GM23338 (cell line): ENCODE measurements around the gene DNAJC10. TPM values are rescaled to one million over a fixed set of nuclear protein-coding genes. Genes with fewer than 3 reads are reported as not detected.

Experiments used
- ATAC-seq: fragments of 200-7000 bp; cut with Tn5 transposase; 3 replicates; pipeline ENCODE4 v1.9.1; 2020
- DNase-seq: peaks from one replicate; pipeline ENCODE4 v3.0.0-alpha.2; 2015; ENCODE audit warnings: low spot score
- H2AFZ ChIP-seq: fragments of 200-600 bp; sonication (generic); 2 replicates; pipeline ENCODE4 v1.8.0; 2016; ENCODE audit warnings: antibody characterized with exemption, mild to moderate bottlenecking, moderate library complexity
- H3F3A ChIP-seq: fragments of 200-600 bp; sonication (generic); replicated peaks from 2 replicates; pipeline ENCODE4 v1.8.0; 2017; ENCODE audit warnings: antibody characterized with exemption, mixed run types, low read depth
- H3K27ac ChIP-seq: fragments of 200-600 bp; sonication (generic); 2 replicates; pipeline ENCODE4 v1.6.1; 2016; ENCODE audit warnings: low read depth
- H3K27me3 ChIP-seq: fragments of 200-600 bp; sonication (generic); 2 replicates; pipeline ENCODE4 v1.8.0; 2016; ENCODE audit warnings: mild to moderate bottlenecking, mixed run types, moderate library complexity; ENCODE audit not compliant: insufficient read depth
- H3K36me3 ChIP-seq: fragments of 200-600 bp; sonication (generic); 2 replicates; pipeline ENCODE4 v1.8.0; 2016; ENCODE audit warnings: mild to moderate bottlenecking; ENCODE audit not compliant: insufficient read depth
- H3K4me1 ChIP-seq: fragments of 200-600 bp; sonication (generic); 2 replicates; pipeline ENCODE4 v1.8.0; 2016; ENCODE audit warnings: mild to moderate bottlenecking, moderate library complexity; ENCODE audit not compliant: insufficient read depth
- H3K4me2 ChIP-seq: fragments of 200-600 bp; sonication (generic); 2 replicates; pipeline ENCODE4 v1.7.1; 2017; ENCODE audit warnings: mixed run types
- H3K4me3 ChIP-seq: fragments of 200-600 bp; sonication (generic); 2 replicates; pipeline ENCODE4 v1.6.1; 2016; ENCODE audit warnings: mixed run types
- H3K79me2 ChIP-seq: fragments of 200-600 bp; sonication (generic); replicated peaks from 2 replicates; pipeline ENCODE4 v1.8.0; 2017; ENCODE audit warnings: mild to moderate bottlenecking; ENCODE audit not compliant: insufficient read depth
- H3K9me2 ChIP-seq: fragments of 200-600 bp; sonication (generic); 2 replicates; pipeline ENCODE4 v1.8.0; 2017; ENCODE audit not compliant: insufficient read depth
- H4K20me1 ChIP-seq: fragments of 200-600 bp; sonication (generic); replicated peaks from 2 replicates; pipeline ENCODE4 v1.8.0; 2017; ENCODE audit warnings: mild to moderate bottlenecking; ENCODE audit not compliant: insufficient read depth
- H3K27ac Mint-ChIP-seq: 2 replicates; pipeline ENCODE4 v1.8.0; 2020; ENCODE audit warnings: inconsistent platforms, mild to moderate bottlenecking, moderate library complexity, mixed read lengths
- H3K27me3 Mint-ChIP-seq: 3 replicates; pipeline ENCODE4 v1.8.0; 2022; ENCODE audit warnings: low read depth, mild to moderate bottlenecking, moderate library complexity, mixed read lengths, inconsistent platforms; ENCODE audit not compliant: insufficient read depth, poor library complexity
- H3K36me3 Mint-ChIP-seq: 3 replicates; pipeline ENCODE4 v1.8.0; 2021; ENCODE audit warnings: low read depth, mild to moderate bottlenecking, inconsistent platforms, moderate library complexity, mixed read lengths
- H3K4me1 Mint-ChIP-seq: 3 replicates; pipeline ENCODE4 v1.8.0; 2020; ENCODE audit warnings: mild to moderate bottlenecking, inconsistent platforms, mixed read lengths
- H3K4me3 Mint-ChIP-seq: 3 replicates; pipeline ENCODE4 v1.8.0; 2021; ENCODE audit warnings: moderate library complexity, mild to moderate bottlenecking, inconsistent platforms, mixed read lengths
- H3K9me3 Mint-ChIP-seq: 3 replicates; pipeline ENCODE4 v1.8.0; 2020; ENCODE audit warnings: moderate library complexity, mild to moderate bottlenecking, inconsistent platforms, mixed read lengths
- CREB1 ChIP-seq: fragments of 250-450 bp; sonication (Bioruptor Pico); IDR thresholded peaks from 2 replicates; pipeline ENCODE4 v1.5.0; 2020; ENCODE audit warnings: low read depth, mild to moderate bottlenecking, moderate library complexity
- ETS1 ChIP-seq: IDR thresholded peaks from 2 replicates; pipeline ENCODE4 v1.6.1; 2016; ENCODE audit warnings: antibody characterized with exemption
- EZH2 ChIP-seq: fragments of 200-600 bp; sonication (generic); IDR thresholded peaks from one replicate; pipeline ENCODE4 v1.8.0; 2017; ENCODE audit warnings: antibody characterized with exemption, mild to moderate bottlenecking, low read depth; ENCODE audit not compliant: unreplicated experiment
- EZH2phosphoT487 ChIP-seq: fragments of 200-600 bp; sonication (generic); IDR thresholded peaks from one replicate; pipeline ENCODE4 v1.8.1; 2018; ENCODE audit warnings: antibody characterized with exemption; ENCODE audit not compliant: unreplicated experiment
- JUNB ChIP-seq: IDR thresholded peaks from one replicate; pipeline ENCODE4 v1.6.1; 2016; ENCODE audit warnings: antibody characterized with exemption; ENCODE audit not compliant: unreplicated experiment
- NANOG ChIP-seq: IDR thresholded peaks from 2 replicates; pipeline ENCODE4 v1.6.1; 2016; ENCODE audit warnings: antibody characterized with exemption, borderline replicate concordance
- POLR2AphosphoS5 ChIP-seq: IDR thresholded peaks from 2 replicates; pipeline ENCODE4 v1.6.1; 2016; ENCODE audit warnings: antibody characterized with exemption, low read depth
- REST ChIP-seq: IDR thresholded peaks from one replicate; pipeline ENCODE4 v1.6.1; 2018; ENCODE audit warnings: antibody characterized with exemption; ENCODE audit not compliant: unreplicated experiment
- STAT1 ChIP-seq: IDR thresholded peaks from one replicate; pipeline ENCODE4 v1.6.1; 2016; ENCODE audit warnings: antibody characterized with exemption; ENCODE audit not compliant: unreplicated experiment
- ZNF114 ChIP-seq: fragments of 250-450 bp; sonication (Bioruptor Pico); IDR thresholded peaks from 2 replicates; pipeline ENCODE4 v1.5.0; 2020; ENCODE audit warnings: mild to moderate bottlenecking, moderate library complexity
- ZNF331 ChIP-seq: fragments of 250-450 bp; sonication (Bioruptor Pico); IDR thresholded peaks from 2 replicates; pipeline ENCODE4 v1.5.0; 2020; ENCODE audit warnings: low read depth, mild to moderate bottlenecking, moderate library complexity
- polyA plus RNA-seq: library from polyadenylated mRNA; unstranded; fragments of >200 nt; fragmentation: Nextera tagmentation; extraction: Ambion mirVana; gene quantifications from 2 replicates; pipeline ENCODE4 v1.2.1, GENCODE V29; 2016
- total RNA-seq: library from RNA; depleted of rRNA; stranded (reverse); fragments of >200 nt; shearing (Covaris generic); gene quantifications from 2 replicates; pipeline ENCODE4 v1.2.3, GENCODE V29; 2014
- TF ChIP-seq, protein P1 (sequence below): fragments of 250-450 bp; sonication (Bioruptor Pico); IDR thresholded peaks from 2 replicates; pipeline ENCODE4 v1.5.0; 2020; ENCODE audit warnings: mild to moderate bottlenecking, moderate library complexity
- TF ChIP-seq, protein P2 (sequence below), 2 experiments: fragments of 200-600 bp in 1 of 2; sonication (generic) in 1 of 2; conservative IDR thresholded peaks; 2 replicates each; pipeline versions ENCODE4 v1.5.1 to v1.6.1; 2016 to 2017; ENCODE audit warnings: antibody characterized with exemption in 2 of 2, low read depth in 2 of 2, mild to moderate bottlenecking in 2 of 2, moderate library complexity in 1 of 2

DNAJC10 gene
- total and polyA plus RNA-seq, 2 experiments from 2014 or later, result 41.9 to 83.1 TPM

- Histone ChIP-seq H3K79me2 (no peaks in the 10 kb centered on the region), H3K27ac (peak overlapping the region; percentile 79; the same call in 1 of the 2 replicates), H3K4me3 (0 out of 2 replicates have a peak overlapping the region, but pooled peaks have one; percentile 7), H4K20me1 (no peaks in the 10 kb centered on the region), H2AFZ (0 out of 2 replicates have a peak overlapping the region, but pooled peaks have one; percentile 54), H3K4me1 (peaks cover 33% of the 10 kb centered on the region), H3K36me3 (no peaks in the 10 kb centered on the region), H3K27me3 (no peaks in the 10 kb centered on the region), H3K4me2 (peak overlapping the region; percentile 36), H3K9me2 (no peaks in the 10 kb centered on the region), H3F3A (no peaks in the 10 kb centered on the region)
- peaks cover 2% of the 10 kb centered on the region for H3K27me3 Mint-ChIP-seq
- H3K36me3 Mint-ChIP-seq, result no peaks in the 10 kb centered on the region
- no peak for TF ChIP-seq STAT1
- no peak for TF ChIP-seq ETS1
- TF ChIP-seq, protein P1, sequence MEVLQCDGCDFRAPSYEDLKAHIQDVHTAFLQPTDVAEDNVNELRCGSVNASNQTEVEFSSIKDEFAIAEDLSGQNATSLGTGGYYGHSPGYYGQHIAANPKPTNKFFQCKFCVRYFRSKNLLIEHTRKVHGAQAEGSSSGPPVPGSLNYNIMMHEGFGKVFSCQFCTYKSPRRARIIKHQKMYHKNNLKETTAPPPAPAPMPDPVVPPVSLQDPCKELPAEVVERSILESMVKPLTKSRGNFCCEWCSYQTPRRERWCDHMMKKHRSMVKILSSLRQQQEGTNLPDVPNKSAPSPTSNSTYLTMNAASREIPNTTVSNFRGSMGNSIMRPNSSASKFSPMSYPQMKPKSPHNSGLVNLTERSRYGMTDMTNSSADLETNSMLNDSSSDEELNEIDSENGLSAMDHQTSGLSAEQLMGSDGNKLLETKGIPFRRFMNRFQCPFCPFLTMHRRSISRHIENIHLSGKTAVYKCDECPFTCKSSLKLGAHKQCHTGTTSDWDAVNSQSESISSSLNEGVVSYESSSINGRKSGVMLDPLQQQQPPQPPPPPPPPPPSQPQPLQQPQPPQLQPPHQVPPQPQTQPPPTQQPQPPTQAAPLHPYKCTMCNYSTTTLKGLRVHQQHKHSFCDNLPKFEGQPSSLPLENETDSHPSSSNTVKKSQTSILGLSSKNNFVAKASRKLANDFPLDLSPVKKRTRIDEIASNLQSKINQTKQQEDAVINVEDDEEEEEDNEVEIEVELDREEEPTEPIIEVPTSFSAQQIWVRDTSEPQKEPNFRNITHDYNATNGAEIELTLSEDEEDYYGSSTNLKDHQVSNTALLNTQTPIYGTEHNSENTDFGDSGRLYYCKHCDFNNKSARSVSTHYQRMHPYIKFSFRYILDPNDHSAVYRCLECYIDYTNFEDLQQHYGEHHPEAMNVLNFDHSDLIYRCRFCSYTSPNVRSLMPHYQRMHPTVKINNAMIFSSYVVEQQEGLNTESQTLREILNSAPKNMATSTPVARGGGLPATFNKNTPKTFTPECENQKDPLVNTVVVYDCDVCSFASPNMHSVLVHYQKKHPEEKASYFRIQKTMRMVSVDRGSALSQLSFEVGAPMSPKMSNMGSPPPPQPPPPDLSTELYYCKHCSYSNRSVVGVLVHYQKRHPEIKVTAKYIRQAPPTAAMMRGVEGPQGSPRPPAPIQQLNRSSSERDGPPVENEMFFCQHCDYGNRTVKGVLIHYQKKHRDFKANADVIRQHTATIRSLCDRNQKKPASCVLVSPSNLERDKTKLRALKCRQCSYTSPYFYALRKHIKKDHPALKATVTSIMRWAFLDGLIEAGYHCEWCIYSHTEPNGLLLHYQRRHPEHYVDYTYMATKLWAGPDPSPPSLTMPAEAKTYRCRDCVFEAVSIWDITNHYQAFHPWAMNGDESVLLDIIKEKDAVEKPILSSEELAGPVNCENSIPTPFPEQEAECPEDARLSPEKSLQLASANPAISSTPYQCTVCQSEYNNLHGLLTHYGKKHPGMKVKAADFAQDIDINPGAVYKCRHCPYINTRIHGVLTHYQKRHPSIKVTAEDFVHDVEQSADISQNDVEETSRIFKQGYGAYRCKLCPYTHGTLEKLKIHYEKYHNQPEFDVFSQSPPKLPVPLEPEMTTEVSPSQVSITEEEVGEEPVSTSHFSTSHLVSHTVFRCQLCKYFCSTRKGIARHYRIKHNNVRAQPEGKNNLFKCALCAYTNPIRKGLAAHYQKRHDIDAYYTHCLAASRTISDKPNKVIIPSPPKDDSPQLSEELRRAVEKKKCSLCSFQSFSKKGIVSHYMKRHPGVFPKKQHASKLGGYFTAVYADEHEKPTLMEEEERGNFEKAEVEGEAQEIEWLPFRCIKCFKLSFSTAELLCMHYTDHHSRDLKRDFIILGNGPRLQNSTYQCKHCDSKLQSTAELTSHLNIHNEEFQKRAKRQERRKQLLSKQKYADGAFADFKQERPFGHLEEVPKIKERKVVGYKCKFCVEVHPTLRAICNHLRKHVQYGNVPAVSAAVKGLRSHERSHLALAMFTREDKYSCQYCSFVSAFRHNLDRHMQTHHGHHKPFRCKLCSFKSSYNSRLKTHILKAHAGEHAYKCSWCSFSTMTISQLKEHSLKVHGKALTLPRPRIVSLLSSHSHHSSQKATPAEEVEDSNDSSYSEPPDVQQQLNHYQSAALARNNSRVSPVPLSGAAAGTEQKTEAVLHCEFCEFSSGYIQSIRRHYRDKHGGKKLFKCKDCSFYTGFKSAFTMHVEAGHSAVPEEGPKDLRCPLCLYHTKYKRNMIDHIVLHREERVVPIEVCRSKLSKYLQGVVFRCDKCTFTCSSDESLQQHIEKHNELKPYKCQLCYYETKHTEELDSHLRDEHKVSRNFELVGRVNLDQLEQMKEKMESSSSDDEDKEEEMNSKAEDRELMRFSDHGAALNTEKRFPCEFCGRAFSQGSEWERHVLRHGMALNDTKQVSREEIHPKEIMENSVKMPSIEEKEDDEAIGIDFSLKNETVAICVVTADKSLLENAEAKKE (CRISPR knock-in tag), result no peak
- TF ChIP-seq ZNF114 (CRISPR knock-in tag), result no peak
- no peak for TF ChIP-seq REST
- TF ChIP-seq NANOG, result no peak
- no peak for TF ChIP-seq JUNB
- TF ChIP-seq CREB1, result no peak
- TF ChIP-seq POLR2AphosphoS5, result no peak
- no peak for TF ChIP-seq EZH2
- TF ChIP-seq, protein P2, sequence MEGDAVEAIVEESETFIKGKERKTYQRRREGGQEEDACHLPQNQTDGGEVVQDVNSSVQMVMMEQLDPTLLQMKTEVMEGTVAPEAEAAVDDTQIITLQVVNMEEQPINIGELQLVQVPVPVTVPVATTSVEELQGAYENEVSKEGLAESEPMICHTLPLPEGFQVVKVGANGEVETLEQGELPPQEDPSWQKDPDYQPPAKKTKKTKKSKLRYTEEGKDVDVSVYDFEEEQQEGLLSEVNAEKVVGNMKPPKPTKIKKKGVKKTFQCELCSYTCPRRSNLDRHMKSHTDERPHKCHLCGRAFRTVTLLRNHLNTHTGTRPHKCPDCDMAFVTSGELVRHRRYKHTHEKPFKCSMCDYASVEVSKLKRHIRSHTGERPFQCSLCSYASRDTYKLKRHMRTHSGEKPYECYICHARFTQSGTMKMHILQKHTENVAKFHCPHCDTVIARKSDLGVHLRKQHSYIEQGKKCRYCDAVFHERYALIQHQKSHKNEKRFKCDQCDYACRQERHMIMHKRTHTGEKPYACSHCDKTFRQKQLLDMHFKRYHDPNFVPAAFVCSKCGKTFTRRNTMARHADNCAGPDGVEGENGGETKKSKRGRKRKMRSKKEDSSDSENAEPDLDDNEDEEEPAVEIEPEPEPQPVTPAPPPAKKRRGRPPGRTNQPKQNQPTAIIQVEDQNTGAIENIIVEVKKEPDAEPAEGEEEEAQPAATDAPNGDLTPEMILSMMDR (conservative IDR thresholded peaks at IDR 0.05; ENCODE audit: low read depth in 2 of 2), result no peak
- no peak for TF ChIP-seq ZNF331 (CRISPR knock-in tag)
- no peak for TF ChIP-seq EZH2phosphoT487
- no peak overlapping the region; the same call in 1 of the 2 replicates for H3K27ac Mint-ChIP-seq
- DNase-seq, result no peak
- no peak overlapping the region; the same call in 2 of the 3 replicates for H3K4me3 Mint-ChIP-seq
- no peaks in the 10 kb centered on the region for H3K9me3 Mint-ChIP-seq
- peaks cover 30% of the 10 kb centered on the region for H3K4me1 Mint-ChIP-seq
- ATAC-seq, result peak; percentile 62
Observed at GRCh38 chr2:182819412-182819811, 103.4 kb downstream of the DNAJC10 start.
